NCI-H2107 (cell line): ENCODE measurements around the gene CANX.

Experiments used
- DNase-seq: peaks from one replicate; lab custom pipeline; 2025; lab: John Stamatoyannopoulos, UW

CANX gene

DNA sequence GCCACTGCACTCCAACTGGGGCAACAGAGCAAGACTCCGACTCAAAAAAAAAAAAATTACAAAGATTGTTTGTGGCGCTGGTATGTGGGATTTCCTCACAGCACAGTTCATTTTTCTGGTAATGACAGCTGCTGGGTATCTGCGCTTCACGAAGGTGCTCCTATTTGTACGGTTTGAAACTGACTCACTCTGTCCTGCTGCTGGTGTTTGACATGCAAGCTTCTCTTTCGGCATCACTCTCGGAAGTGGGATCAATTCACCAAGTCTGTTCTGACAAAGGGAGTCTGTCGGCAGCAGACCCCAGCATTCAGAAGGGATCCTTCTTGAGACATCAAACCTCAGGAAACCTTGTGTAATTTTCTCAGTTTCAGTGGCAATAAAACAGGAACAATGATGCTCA is 60.2 kb downstream of the CANX start:
- DNase-seq = no peak

DNA sequence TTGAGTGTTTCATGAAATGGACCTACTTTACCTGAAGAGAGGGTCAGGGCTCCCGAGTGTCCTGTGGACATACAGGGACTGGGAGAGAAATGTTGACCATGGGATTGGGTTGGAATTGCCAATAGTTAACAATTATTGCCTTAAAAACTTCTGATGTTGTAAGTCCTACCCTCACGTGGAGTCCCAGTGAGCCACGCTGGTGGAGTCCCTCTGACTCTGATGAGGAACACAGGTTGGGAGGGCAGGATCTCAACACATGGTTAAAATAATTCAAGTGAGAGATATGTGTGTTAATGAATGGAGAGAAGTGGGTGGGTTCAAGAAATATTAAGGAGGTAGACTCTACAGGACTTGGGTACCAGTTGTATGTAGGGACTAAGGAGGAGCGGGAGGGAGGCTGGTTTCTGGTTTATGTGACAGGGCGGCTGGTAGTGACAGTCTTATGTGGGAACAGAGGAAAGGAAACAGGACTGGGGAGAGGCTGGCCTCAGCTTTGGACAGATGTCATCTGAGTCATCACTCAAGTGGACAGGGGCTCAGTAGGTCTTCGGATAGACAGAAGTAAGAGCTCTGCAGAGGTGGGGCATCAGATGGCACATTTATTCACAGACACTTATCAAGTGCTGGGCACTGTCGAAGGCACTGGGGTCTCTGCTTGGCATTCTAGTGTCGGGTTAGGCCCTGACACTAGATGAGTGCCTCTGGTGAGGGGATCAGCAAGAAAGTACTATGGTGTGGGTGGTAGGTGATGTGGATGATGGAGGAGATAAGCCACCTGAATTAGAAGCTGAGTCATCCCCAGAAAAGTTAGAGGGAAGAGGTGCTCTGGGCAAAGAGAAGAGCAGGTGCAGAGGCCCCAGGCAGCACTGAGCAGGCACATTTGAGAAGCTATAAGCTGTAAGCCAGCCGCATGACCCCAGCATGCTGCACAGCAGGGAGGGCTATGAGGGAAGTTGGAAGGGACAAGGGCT is 61.1 kb downstream of the CANX start:
- DNase-seq = no peak

DNA sequence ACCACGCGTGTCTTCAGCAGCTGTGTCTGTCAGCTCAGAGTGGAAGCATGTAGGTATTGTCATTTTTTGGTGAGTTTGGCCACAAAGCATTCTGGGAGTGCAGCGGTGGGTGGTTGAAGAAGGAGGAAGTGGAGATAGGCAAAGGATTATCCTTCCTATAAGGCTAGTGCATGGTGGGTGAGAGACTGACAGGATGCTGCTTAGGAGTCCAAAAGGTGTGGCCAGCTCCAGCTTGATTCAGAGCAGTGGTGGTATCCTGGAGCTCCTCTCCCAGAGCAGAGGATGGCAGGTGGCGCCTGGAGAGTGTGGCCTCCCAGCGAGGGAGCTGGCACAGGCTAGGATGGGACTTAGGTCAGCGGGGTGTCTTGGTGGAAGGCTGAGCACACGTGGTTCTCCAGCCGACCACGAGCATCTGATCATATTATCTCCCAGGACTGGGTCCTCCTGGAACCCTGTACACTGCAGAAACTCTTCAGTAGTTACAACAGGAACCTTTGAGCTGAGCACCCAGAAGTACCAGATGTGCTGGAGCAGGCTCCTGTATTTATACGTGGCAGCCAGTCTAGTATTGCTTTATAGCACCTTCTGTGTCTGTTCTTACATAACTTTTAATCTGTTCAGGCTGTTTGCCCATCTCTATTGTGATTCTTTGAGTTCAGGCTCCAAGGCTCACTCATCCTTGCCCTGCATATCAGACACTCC is 63.5 kb downstream of the CANX start:
- DNase-seq = peak; percentile 6

DNA sequence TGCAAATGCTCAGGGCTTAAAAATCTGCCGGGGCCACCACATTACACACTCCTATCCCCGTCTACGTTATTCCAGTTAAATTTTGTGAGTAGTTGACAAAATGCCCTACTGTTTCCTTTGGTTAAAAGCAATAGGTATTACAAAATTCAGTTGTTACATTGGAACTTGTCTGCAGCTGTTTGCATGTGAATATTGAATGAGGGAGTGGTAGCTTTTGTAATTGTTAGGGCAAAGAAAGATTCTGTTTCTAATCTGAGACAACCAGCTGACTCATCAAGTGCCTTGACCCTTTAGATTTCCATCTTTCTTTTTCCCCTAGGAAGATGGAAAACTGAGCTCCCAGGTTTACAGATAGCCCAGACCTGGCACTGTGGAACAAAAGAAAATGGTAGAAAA is 64.0 kb downstream of the CANX start:
- DNase-seq = no peak

DNA sequence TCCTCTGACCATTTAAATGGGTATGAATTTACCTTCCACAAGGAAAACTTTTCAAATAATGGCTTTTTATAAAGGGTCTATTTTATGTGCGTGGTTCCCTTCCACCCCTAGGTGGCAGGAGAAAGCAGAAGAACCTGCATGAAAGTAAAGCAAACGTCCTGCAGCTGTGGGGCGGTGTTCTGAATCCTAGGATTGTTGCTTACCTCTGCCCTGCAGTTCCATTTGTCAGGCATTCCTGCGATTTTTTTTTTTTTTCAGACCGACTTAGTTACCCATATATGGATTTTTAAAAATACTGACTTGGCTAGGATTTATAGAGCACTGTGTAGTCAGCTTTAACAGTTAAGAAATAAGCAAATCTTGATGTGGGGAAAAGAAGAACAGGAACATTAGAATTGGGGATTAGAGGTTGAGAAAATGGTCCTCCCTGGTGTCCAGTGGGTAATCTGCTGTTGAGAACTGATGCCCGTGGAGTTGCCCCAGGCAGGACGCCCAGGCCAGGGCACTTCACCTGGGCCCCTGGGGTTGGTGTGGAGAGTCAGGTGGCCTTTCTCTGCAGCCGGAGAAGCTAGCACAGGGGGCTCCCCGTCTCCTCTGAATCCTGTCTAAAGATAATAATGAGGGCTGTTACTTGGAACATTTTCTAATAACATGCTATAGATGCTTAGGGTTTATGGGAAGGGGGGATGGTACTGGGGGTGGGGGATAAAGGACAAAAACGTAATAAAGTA is 64.6 kb downstream of the CANX start:
- DNase-seq = no peak

DNA sequence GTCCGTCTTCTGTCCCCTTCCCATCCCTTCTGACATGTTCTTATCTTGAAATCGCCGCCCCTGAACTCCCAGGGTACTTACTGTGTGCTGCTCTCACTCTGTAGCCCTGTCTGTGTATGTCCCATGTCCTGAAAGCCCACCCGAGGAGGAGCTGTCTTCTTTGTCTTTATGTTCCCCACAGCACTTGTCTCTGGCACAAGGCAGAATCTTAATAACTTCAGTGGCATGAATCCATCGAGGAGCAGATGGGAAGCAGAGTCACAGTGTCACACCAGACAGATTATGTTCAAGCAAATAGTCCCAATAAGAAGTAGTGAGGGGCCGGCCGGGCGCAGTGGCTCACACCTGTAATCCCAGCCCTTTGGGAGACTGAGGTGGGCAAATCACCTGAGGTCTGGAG is 65.3 kb downstream of the CANX start:
- DNase-seq = no peak

DNA sequence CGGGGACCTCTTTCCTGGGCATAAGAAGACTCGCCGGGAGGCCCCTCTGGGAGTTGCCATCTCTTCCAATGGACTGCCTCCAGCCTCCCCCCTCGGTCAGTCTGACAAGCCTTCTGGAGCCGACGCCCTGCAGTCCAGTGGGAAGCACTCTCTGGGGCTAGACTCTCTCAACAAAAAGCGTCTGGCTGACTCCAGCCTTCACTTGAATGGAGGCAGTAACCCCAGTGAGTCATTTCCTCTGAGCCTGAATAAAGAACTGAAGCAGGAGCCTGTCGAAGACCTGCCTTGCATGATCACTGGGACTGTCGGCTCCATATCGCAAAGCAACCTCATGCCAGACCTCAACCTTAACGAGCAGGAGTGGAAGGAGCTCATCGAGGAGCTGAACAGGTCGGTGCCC is 66.6 kb downstream of the CANX start:
- DNase-seq = no peak

DNA sequence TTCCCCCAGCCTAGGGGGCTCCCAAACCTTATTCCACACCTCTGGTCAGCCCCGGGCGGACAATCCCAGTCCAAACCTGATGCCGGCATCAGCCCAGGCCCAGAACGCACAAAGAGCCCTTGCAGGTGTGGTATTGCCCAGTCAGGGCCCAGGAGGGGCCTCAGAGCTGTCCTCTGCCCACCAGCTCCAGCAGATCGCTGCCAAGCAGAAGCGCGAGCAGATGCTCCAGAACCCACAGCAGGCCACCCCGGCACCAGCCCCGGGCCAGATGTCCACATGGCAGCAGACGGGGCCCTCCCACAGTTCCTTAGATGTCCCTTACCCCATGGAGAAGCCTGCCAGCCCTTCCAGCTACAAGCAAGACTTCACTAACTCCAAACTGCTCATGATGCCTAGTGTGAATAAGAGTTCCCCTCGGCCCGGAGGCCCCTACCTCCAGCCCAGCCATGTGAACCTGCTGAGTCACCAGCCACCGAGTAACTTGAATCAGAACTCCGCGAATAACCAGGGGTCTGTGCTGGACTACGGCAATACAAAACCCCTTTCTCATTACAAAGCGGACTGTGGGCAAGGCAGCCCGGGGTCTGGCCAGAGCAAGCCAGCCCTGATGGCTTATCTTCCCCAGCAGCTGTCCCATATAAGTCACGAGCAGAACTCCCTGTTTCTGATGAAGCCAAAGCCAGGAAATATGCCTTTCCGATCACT is 67.4 kb downstream of the CANX start:
- no peak for DNase-seq

DNA sequence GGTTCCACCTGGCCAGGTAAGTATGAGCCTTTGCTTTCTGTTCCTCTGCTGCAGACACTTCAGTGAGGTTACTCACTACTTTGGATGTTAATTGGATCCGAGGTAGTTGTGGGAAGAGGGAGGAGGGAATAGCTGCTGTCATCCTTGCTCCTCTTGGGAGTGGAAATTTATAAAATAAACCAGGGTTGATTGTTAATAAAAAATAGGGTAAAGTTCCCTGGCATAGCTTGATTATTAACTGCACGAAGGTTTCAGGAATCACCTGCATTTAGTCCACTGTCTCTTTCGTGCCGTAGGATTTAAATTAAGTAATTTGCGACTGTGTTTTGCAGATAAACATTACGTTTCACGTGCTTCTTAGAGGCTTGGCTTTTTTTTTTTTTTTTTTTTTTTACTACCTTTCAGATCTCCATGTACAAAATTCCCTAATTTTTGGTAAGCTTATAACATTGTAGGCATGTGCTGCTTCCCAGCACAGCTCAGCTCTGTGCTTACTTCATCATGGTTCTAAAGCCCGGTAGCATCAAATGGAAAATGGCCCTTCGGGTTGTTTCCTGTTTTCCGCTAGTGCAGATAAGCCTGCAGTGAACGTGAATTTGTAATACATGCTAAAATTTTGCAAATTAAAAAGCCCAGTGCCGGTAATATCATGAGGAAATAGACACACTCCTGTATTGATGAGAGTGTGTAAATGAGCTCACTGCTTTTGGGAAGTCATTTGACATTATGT is 68.1 kb downstream of the CANX start:
- DNase-seq = no peak

DNA sequence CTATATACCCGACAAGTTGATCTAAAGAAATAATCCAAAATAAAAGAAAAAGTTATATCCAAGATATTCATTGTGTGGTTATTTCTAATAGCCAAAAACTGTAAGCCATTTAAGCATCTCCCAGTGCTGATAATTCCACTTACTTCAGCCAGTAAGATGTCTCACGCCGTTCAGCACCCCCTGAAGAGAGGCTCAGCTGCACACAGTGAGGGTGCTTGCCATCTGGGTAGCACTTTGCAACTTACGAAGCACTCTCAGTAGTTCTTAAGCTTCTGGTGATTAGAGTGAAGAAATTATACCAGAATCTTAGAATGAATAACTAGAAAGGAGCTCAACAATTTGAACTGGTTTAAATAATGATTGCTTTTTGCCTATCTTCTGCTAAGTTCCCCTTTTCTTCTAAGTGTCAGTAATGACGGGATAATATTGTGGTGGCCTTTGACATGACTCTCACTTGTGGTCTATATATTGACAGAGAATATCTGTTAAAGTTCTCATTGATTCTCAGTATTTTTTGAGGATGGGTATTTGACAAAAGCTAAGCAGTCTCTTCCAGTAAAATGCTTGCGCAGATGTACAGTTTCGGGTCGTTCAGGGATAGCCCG is 68.8 kb downstream of the CANX start:
- DNase-seq = no peak

DNA sequence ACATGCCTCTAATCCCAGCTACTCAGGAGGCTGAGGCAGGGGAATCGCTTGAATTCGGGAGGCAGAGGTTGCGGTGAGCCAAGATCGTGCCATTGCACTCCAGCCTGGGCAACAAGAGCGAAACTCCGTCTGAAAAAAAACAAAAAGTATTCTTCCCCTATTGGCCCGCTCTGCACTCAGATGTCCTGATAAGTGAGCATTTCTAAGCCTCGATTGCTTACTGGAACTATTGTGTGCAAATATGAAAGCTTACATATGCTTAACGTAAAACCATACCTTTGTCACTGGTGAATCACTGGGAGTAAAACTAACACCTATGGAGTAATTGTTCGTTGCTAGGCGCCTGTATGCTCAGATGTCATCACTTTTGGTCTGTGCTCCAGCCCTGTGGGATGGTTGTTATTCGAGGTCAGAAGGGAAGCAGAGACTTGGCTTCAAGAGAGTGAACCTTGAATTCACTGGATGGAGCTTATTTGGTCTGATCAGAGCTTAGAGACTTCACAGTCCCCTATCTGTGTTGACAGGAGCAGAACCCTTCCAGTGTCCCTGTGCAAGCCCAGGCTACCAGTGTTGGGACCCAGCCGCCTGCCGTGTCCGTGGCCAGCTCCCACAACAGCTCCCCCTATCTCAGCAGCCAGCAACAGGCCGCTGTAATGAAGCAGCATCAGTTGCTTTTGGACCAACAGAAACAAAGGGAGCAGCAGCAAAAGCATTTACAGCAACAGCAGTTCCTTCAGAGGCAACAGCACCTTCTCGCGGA is 69.7 kb downstream of the CANX start:
- DNase-seq = no peak

DNA sequence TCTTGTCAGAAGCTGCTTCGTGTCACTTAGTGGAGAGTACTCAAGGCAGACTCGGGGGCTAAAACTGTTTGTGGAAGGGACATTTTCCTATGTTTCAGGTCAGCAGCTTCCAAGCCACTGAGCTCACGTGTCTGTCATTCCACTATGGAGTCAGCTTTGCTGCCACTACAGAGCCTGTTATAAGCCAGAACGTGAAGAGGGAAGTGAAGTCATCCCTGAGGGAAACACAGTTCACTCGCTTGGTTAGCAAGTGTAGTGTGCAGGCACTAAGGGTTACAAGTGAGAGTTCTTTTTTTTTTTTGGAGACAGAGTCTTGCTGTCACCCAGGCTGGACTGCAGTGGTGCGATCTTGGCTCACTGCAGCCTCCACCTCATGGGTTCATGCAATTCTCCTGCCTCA is 70.5 kb downstream of the CANX start:
- no peak for DNase-seq

DNA sequence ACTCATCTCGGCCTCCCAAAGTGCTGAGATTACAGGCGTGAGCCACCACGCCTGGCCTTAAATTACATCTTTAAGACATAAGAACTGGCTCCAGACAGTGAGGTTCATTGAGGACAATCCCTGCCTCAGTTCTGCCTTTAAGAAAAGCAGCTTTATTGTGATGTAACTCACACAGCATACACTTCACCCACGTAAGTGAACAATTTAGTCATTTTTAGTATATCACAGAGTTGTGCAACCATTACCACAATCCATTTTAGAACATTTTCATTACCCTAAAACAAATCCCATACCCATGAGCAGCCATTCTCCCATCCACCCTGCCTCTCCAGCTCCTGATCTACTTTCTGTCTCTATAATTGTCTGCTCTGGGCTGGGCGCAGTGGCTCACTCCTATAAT is 71.0 kb downstream of the CANX start:
- no peak for DNase-seq

DNA sequence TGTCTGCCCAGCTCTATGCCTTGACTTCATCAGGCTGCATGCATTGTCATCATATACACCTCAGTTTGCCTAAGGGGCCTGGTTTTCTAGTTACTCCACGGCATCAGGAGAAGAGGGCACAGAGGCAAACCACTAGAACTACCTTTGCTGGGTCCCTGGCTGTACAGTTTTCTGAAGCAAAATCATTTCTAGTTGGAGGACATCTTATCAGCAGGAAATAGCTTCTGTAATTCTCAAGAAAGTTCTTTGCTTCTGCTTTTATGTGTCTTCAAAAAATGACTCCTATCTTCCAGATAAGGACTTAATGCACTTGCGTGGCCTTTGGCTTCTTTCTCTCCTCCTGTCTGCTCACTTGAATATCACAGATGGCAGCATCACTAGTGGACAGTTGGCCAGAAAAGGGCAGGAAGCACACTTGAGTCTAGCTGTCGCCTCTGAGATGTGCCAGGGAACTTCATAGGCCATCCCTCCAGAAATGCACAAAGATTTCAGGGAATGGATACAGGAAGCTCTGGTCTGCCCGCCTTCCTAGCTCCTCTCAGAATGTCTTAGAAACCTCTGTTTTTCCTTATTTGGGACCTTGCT is 72.6 kb downstream of the CANX start:
- DNase-seq = no peak

DNA sequence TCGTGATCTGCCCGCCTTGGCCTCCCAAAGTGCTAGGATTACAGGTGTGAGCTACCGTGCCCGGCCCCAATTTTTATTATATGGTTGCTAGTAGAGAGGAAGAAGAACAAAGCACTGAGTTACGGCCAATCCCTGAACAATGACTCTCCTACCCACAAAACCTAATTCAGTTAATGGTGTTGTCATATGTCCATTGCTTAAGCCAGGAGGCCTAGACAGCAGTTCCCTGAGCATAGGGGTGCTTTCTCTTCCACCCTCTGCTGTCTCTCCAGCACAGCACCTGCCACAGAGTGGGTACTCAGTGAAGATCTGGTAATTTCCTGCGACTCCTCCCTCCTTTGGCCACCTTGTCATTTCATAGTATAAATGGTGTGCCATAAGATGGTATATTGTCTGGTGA is 73.6 kb downstream of the CANX start:
- DNase-seq = no peak

DNA sequence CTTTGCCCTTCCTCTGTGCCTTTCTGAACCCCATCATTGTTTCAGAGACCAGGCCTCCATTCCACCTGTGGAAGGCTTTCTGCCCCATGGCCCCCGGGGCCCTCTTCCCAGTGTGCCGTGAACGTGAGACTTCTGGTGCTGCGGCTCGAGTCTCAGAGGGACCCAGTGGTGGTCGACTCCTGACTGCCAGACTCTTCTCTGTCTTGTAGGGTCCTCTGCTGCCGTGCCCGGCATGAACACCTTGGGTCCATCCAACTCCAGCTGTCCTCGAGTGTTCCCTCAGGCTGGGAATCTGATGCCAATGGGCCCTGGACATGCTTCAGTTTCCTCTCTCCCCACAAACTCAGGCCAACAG is 74.9 kb downstream of the CANX start:
- no peak for DNase-seq

DNA sequence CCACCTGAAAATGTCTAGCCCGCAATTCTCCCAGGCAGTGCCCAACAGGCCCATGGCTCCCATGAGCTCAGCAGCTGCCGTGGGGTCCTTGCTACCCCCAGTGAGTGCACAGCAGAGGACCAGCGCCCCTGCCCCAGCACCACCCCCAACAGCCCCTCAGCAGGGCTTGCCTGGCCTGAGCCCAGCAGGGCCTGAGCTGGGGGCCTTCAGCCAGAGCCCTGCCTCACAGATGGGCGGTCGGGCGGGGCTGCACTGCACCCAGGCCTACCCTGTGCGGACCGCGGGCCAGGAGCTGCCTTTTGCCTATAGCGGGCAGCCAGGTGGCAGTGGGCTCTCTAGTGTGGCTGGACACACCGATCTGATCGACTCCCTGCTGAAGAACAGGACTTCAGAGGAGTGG is 75.7 kb downstream of the CANX start:
- no peak for DNase-seq

DNA sequence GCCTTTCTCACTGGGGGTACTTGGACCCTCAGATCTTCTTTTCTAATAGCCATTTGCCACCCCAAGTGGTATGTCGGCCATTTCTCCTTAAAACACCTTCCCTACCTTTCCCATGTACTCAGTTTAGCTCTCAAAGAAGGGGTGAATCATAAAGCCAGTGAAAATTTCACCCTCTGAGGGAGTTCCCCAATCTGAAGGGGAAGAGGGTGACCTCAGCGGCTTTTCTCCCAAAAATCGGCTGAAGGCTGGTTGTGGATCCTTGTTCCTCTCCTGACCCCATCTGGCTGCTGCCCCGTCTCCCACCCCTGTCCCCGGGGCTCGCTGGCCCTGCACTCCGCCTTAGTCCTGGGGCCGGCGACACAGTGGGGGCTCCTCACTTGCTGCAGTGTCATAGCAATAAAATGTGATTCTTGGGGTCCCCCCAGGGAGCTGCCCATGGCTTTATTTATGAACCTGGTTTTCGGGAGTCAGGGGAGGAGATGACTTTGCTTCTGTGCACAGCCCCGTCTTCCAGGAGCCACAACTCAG is 77.7 kb downstream of the CANX start:
- no peak for DNase-seq

DNA sequence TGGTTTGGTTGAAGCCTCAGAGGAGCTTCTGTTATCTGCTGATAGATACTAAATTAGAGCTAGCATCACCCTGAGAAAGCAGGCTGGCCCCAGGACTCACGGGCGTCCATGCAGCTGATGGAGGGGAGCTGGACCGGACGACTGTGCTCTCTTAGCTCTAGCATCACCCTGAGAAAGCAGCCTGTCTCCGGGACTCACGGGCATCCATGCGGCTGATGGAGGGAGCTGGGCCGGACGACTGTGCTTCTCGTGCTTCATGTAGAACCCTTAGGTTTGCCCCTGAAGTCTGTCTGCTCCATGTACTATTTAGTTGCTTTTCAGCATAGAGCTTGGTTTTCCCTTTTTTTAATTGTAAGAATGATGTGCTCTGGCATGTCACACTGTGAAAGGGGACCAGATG is 78.7 kb downstream of the CANX start:
- no peak for DNase-seq

DNA sequence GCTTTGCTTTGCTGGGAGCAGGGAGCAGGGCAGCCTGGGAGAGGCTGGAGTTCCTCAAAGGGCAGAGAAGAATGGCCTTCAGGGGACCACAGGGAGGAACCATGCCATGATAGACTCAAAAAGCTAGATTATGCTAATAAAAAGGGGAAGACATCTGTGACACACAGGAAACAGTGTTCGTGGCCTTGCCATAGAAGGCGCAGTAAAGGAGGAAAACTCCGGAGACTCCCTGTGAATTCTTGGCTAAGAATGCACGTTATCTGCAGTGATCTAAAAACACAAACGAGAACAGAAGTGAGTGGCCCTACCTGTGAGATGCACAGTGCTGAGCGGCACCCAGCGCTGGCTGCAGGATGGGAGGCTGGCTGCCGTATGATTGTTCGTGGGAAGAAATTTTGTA is 79.1 kb downstream of the CANX start:
- no peak for DNase-seq
